SK-N-MC (cell line): ENCODE measurements around the gene KLHDC4.

Experiments
- DNase-seq: peaks from one replicate; pipeline ENCODE4 v3.0.0-alpha.2; 2011; ENCODE audit warnings: low read depth, low spot score
- H3K27ac ChIP-seq: fragments of 200-600 bp; sonication (generic); 2 replicates; pipeline ENCODE4 v1.5.1; 2016; ENCODE audit warnings: mixed run types
- H3K36me3 ChIP-seq: fragments of 200-600 bp; sonication (generic); 2 replicates; pipeline ENCODE4 v1.6.1; 2017; ENCODE audit warnings: antibody characterized with exemption, low read length, mixed read lengths; ENCODE audit not compliant: insufficient read depth
- H3K4me3 ChIP-seq: fragments of 200-600 bp; sonication (generic); 2 replicates; pipeline ENCODE4 v1.5.1; 2016
- H3K9ac ChIP-seq: fragments of 200-600 bp; sonication (generic); 2 replicates; pipeline ENCODE4 v1.8.0; 2017; ENCODE audit warnings: mixed run types, mixed read lengths; ENCODE audit not compliant: insufficient read length
- H3K9me3 ChIP-seq: fragments of 200-600 bp; sonication (generic); 2 replicates; pipeline ENCODE4 v1.6.1; 2017; ENCODE audit warnings: low read depth, mild to moderate bottlenecking, antibody characterized with exemption, low read length, moderate library complexity, mixed read lengths
- EZH2 ChIP-seq: fragments of 200-600 bp; sonication (generic); IDR thresholded peaks from one replicate; pipeline ENCODE4 v1.6.1; 2017; ENCODE audit warnings: antibody characterized with exemption
- FOXP2 ChIP-seq: optimal IDR thresholded peaks from 2 replicates; pipeline ENCODE3; 2011; ENCODE audit warnings: mild to moderate bottlenecking, moderate library complexity; ENCODE audit not compliant: insufficient read depth; ENCODE audit errors: extremely low read length, control extremely low read depth
- POLR2AphosphoS5 ChIP-seq: IDR thresholded peaks from 2 replicates; pipeline ENCODE4 v1.6.1; 2012; ENCODE audit warnings: mild to moderate bottlenecking, low read depth, low read length, borderline replicate concordance

The KLHDC4 gene

GRCh38 chr16:87680272-87680644 lies 85.5 kb downstream of the KLHDC4 start:
- Histone ChIP-seq H3K9ac (no peak overlapping the region), H3K27ac (no peak overlapping the region), H3K4me3 (no peak overlapping the region), H3K9me3 (no peaks in the 10 kb centered on the region), H3K36me3 (no peaks in the 10 kb centered on the region)
- DNase-seq = no peak
- no peak for TF ChIP-seq EZH2
- TF ChIP-seq FOXP2 = no peak
- TF ChIP-seq POLR2AphosphoS5 = no peak

DNA sequence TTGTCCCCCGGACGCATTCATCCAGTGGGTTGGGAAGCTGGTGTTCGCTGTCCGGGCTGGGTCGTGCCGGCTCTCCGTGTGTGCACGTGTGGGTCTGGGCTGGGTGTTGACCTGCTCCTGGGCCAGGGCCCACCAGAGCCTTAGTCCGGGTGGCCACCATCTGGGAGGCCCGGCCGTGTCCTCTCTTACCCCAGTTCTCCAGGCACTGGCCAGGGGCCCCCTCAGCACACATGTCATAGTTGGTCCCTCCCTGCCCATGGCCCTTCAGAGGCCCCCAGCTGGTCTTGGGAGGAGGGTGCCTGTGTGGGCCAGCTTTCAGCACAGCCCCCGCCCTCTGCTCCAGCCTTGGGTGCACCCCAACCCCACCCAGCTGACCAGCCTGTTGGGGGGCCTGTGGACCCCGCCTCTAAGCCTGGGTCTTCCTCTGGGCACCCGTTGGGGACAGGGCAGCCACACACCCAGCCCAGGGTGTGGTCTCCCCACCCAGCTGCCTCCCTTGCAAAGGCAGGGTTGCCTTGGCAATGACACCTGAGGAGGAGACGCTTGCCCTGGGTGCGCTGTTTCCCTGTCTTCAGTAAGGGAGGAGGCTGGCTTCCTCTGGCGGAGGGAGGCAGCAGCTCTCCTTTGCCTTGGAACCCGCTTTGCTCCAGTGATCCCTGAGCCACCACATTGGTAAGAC lies 86.1 kb downstream of the KLHDC4 start:
- Histone ChIP-seq H3K27ac (no peak overlapping the region), H3K9ac (no peak overlapping the region), H3K36me3 (no peaks in the 10 kb centered on the region), H3K9me3 (no peaks in the 10 kb centered on the region), H3K4me3 (no peak overlapping the region)
- TF ChIP-seq FOXP2 (no peak), EZH2 (no peak), POLR2AphosphoS5 (no peak)
- no peak for DNase-seq

- DNase-seq = no peak
- no peak for TF ChIP-seq POLR2AphosphoS5
- TF ChIP-seq FOXP2 = no peak
- no peak for TF ChIP-seq EZH2
- no peaks in the 10 kb centered on the region for H3K36me3 ChIP-seq
- H3K9ac ChIP-seq = no peak overlapping the region
- no peak overlapping the region for H3K27ac ChIP-seq
- H3K9me3 ChIP-seq = no peaks in the 10 kb centered on the region
- no peak overlapping the region for H3K4me3 ChIP-seq
Measured at GRCh38 chr16:87678618-87679017, 87.2 kb downstream of the KLHDC4 start.

GRCh38 chr16:87677830-87678229 lies 88.0 kb downstream of the KLHDC4 start:
- no peak overlapping the region for H3K4me3 ChIP-seq
- H3K36me3 ChIP-seq = no peaks in the 10 kb centered on the region
- no peak for DNase-seq
- TF ChIP-seq POLR2AphosphoS5 = no peak
- no peak for TF ChIP-seq FOXP2
- TF ChIP-seq EZH2 = no peak
- H3K9me3 ChIP-seq = no peaks in the 10 kb centered on the region
- H3K9ac ChIP-seq = no peak overlapping the region
- H3K27ac ChIP-seq = no peak overlapping the region

- TF ChIP-seq POLR2AphosphoS5 = no peak
- no peak overlapping the region for H3K9ac ChIP-seq
- no peaks in the 10 kb centered on the region for H3K9me3 ChIP-seq
- H3K4me3 ChIP-seq = no peak overlapping the region
- DNase-seq = no peak
- no peak overlapping the region for H3K27ac ChIP-seq
- no peaks in the 10 kb centered on the region for H3K36me3 ChIP-seq
Measured at GRCh38 chr16:87675111-87675719, 90.6 kb downstream of the KLHDC4 start.

DNA sequence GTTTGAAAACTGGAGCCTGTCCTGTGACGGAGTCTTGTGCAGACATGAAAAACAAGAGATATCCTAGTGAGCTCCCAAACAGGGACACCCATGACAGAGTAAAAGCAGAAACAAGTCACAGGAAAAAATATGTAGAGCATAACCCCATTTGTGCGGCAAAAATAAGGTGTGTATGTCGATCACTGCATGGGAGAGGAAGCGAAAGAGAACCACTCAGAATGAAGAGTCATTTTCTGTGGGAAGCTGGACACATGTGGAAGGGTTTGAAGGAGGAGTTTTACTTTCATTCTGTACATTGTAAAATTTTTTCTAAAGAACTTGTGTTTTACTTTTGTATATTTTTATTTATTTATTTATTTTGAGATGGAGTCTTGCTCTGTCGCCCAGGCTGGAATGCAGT lies 91.4 kb downstream of the KLHDC4 start:
- no peak for DNase-seq

GRCh38 chr16:87671715-87672270 lies 94.0 kb downstream of the KLHDC4 start:
- Histone ChIP-seq H3K4me3 (no peak overlapping the region), H3K9me3 (no peaks in the 10 kb centered on the region), H3K27ac (no peak overlapping the region), H3K9ac (no peak overlapping the region), H3K36me3 (no peaks in the 10 kb centered on the region)
- DNase-seq = no peak
- no peak for TF ChIP-seq POLR2AphosphoS5
- no peak for TF ChIP-seq FOXP2
- TF ChIP-seq EZH2 = no peak

More for the DNA sequence above, 91.4 kb downstream of the KLHDC4 start:
- Histone ChIP-seq H3K27ac (no peak overlapping the region), H3K36me3 (no peaks in the 10 kb centered on the region), H3K9ac (no peak overlapping the region), H3K9me3 (no peaks in the 10 kb centered on the region), H3K4me3 (no peak overlapping the region)
- TF ChIP-seq POLR2AphosphoS5 = no peak
- TF ChIP-seq EZH2 = no peak
- no peak for TF ChIP-seq FOXP2

DNA sequence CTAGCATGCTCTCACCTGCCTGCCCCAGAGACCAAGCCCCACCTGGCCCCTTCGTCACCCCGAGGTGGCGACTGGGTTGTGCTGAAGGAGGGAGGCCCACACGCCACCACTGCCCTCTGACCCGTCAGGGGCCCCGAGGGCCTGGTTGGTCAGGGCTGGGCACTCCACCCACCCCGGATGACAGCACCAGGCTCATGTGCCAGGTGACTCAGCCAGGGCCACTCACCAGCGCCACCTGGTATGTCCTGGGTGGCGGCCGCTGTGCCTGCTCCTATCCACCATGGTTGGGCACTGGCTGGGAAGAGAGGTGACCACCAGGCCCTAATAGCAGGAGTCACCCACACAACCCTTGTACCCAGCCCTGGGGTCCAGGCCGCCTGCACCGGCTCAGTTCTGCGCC lies 94.6 kb downstream of the KLHDC4 start:
- H3K27ac ChIP-seq = no peak overlapping the region
- H3K9ac ChIP-seq = no peak overlapping the region
- no peaks in the 10 kb centered on the region for H3K36me3 ChIP-seq
- no peak overlapping the region for H3K4me3 ChIP-seq
- DNase-seq = no peak
- TF ChIP-seq EZH2 = no peak
- TF ChIP-seq FOXP2 = no peak
- no peak for TF ChIP-seq POLR2AphosphoS5
- H3K9me3 ChIP-seq = no peaks in the 10 kb centered on the region
